ENCODE data around the gene IFT172.
"Not testable (repeated sequence)": the region's sequence is repeated elsewhere in the genome, so short reads cannot be mapped to it uniquely, and the experiment has no call there.

Gene IFT172

GRCh38 chr2:27489498-27490397, at the start of gene IFT172:
TSS of gene IFT172 (minus strand) at chr2:27489743. CDS start at chr2:27489653, 90 bp downstream.
- peak; percentile 99 for DNase-seq (ENCODE audit: low read depth)

- DNase-seq (ENCODE audit: low read depth), result not testable (repeated sequence)
Measured at GRCh38 chr2:27538839-27539450, 49.4 kb upstream of the IFT172 start.

GRCh38 chr2:27537287-27537686, 47.7 kb upstream of the IFT172 start:
- DNase-seq (ENCODE audit: low read depth), result no peak

GRCh38 chr2:27531983-27532382, 42.4 kb upstream of the IFT172 start:
- no peak for DNase-seq (ENCODE audit: low read depth)

- DNase-seq (ENCODE audit: low read depth), result no peak
Measured at GRCh38 chr2:27527182-27527581, 37.6 kb upstream of the IFT172 start.

GRCh38 chr2:27522400-27522945, 32.9 kb upstream of the IFT172 start:
- DNase-seq (ENCODE audit: low read depth), result no peak

- no peak for DNase-seq (ENCODE audit: low read depth)
Measured at GRCh38 chr2:27520316-27520715, 30.8 kb upstream of the IFT172 start.

GRCh38 chr2:27518782-27519113, 29.2 kb upstream of the IFT172 start:
- no peak for DNase-seq (ENCODE audit: low read depth)

GRCh38 chr2:27518113-27518781, 28.7 kb upstream of the IFT172 start:
- no peak for DNase-seq (ENCODE audit: low read depth)

- DNase-seq (ENCODE audit: low read depth), result no peak
Measured at GRCh38 chr2:27509326-27509725, 19.8 kb upstream of the IFT172 start.

- DNase-seq (ENCODE audit: low read depth), result no peak
Measured at GRCh38 chr2:27507293-27507692, 17.8 kb upstream of the IFT172 start.

- no peak for DNase-seq (ENCODE audit: low read depth)
Measured at GRCh38 chr2:27506587-27506986, 17.0 kb upstream of the IFT172 start.

GRCh38 chr2:27502142-27502541, 12.6 kb upstream of the IFT172 start:
- DNase-seq (ENCODE audit: low read depth), result no peak

GRCh38 chr2:27501042-27501441, 11.5 kb upstream of the IFT172 start:
- no peak for DNase-seq (ENCODE audit: low read depth)

GRCh38 chr2:27498975-27499374, 9.4 kb upstream of the IFT172 start:
- DNase-seq (ENCODE audit: low read depth), result no peak

- no peak for DNase-seq (ENCODE audit: low read depth)
Measured at GRCh38 chr2:27497288-27497627, 7.7 kb upstream of the IFT172 start.

- DNase-seq (ENCODE audit: low read depth), result no peak
Measured at GRCh38 chr2:27496357-27497287, 7.1 kb upstream of the IFT172 start, which contains the start of gene GCKR. TSS of gene GCKR (plus strand) at chr2:27496839. CDS start at chr2:27496905, 66 bp downstream.

- DNase-seq (ENCODE audit: low read depth), result no peak
Measured at GRCh38 chr2:27495840-27496356, 6.4 kb upstream of the IFT172 start.

- no peak for DNase-seq (ENCODE audit: low read depth)
Measured at GRCh38 chr2:27494944-27495554, 5.5 kb upstream of the IFT172 start, which contains the start of gene FNDC4. TSS of gene FNDC4 (minus strand) at chr2:27495200. CDS start at chr2:27494679, 521 bp downstream.

- no peak for DNase-seq (ENCODE audit: low read depth)
Measured at GRCh38 chr2:27494284-27494943, 4.9 kb upstream of the IFT172 start.

All from activated T-cell treated with anti-CD3 and anti-CD28 coated beads for 24 hours (primary cell).